GM21619 (cell line): Measurements from ENCODE around the gene NET1.
A peak's percentile ranks its signal among the peaks of the same experiment; 100 is the strongest.
"Not testable (repeated sequence)": the region's sequence is repeated elsewhere in the genome, so short reads cannot be mapped to it uniquely, and the experiment has no call there.

ENCODE experiments used
- ATAC-seq: cut with Tn5 transposase; IDR thresholded peaks from one replicate; pipeline ENCODE4 v1.9.1; 2021; ENCODE audit not compliant: unreplicated experiment

NET1 gene, protein sequence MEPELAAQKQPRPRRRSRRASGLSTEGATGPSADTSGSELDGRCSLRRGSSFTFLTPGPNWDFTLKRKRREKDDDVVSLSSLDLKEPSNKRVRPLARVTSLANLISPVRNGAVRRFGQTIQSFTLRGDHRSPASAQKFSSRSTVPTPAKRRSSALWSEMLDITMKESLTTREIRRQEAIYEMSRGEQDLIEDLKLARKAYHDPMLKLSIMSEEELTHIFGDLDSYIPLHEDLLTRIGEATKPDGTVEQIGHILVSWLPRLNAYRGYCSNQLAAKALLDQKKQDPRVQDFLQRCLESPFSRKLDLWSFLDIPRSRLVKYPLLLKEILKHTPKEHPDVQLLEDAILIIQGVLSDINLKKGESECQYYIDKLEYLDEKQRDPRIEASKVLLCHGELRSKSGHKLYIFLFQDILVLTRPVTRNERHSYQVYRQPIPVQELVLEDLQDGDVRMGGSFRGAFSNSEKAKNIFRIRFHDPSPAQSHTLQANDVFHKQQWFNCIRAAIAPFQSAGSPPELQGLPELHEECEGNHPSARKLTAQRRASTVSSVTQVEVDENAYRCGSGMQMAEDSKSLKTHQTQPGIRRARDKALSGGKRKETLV

DNA sequence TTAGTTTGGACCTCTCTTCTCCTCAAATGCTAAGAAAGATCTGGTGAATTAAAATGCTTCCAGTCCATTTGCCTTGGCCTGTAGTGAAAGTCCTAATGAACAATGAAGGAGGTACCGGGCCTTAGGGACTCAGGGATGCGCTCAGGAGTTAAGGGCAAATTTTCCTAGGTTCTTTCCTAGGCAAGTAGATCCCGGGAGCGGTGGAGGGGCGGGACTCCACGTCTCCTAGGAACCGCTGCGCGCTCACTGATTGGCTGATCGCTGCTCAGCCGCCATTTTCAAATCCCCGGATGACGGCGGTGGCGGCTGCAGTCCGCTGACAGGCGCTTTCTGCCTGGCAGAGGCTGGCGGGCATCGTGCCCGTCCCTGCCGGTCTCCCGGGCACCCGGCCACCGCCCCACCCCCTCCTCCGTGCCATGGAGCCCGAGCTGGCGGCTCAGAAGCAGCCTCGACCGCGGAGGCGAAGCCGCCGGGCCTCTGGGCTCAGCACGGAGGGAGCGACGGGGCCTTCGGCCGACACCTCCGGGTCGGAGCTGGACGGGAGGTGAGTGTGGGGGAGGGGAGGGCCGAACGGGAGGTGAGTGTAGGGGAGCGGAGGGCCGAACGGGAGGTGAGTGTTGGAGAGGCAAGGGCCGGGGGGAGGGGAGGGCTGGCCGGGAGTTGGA is at the start of gene NET1:
TSS of gene NET1 (plus strand) at position 281 of the 665 bp plus-strand sequence. CDS start at position 417, 136 bp downstream.
- peak; percentile 98 for ATAC-seq

DNA sequence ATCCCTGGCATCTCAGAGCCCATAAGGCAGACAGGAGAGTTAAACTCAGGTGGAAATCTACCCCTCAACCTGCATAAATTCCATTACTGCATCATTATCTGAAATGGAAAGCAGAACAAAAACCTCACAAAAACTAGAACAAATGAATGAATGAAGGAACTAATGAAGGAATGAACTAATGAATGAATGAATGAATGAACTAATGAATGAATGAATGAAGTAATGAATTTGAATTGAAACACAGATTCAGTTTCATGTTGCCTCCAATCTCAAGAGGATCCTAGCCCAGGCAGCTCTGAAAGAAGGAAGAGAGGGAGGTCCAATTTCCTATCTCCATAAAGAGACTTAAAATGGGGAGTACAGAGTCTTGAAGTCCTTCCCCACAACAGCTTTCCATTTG is 49.5 kb upstream of the NET1 start:
- ATAC-seq: no peak

DNA sequence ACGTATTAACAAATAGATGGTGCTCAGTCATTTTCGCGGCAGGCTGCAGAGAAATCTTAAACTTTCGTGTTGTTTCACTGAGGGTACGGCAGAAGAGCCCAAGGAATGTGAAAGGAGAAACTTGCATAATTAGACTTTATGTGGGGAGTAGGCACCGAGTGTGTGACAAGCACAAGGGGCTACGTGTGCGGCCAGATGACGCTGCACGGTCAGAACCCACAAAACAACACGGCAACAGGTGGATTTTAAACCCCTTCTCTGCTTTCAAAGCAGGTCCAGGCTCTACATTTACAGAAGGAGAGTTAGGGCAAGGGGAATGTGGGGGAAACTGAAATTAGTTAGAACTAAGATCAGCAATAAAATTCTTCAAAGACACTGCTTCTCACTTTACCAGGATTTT is 48.0 kb upstream of the NET1 start:
- ATAC-seq: no peak

DNA sequence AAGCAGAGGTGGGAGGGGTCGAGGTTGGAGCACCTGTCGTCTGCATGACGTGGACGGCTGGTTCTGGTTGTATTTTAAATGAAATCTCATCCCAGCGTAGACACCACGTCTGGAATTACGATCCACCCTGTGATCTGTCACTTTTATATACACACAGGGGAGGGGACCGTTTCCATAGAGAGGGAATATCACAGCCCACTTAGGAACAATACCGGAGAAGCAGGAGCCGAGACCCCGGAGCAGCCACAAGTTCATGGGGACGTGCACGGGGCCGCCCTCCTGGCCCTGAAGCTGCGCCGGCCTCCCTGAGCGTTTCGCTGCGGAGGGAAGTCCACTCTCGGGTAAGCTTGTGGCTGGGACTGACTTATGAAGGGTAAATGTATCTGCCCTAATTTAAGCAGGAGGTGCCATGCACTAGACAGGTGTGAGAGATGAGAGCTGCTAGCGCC is 47.4 kb upstream of the NET1 start, which contains the start of gene UCN3:
TSS of gene UCN3 (plus strand) at position 77 of the 449 bp plus-strand sequence. CDS start 8,755 bp downstream, outside the sequence.
- no peak for ATAC-seq

GRCh38 chr10:5365928-5366327 is 46.4 kb upstream of the NET1 start:
- ATAC-seq: no peak

DNA sequence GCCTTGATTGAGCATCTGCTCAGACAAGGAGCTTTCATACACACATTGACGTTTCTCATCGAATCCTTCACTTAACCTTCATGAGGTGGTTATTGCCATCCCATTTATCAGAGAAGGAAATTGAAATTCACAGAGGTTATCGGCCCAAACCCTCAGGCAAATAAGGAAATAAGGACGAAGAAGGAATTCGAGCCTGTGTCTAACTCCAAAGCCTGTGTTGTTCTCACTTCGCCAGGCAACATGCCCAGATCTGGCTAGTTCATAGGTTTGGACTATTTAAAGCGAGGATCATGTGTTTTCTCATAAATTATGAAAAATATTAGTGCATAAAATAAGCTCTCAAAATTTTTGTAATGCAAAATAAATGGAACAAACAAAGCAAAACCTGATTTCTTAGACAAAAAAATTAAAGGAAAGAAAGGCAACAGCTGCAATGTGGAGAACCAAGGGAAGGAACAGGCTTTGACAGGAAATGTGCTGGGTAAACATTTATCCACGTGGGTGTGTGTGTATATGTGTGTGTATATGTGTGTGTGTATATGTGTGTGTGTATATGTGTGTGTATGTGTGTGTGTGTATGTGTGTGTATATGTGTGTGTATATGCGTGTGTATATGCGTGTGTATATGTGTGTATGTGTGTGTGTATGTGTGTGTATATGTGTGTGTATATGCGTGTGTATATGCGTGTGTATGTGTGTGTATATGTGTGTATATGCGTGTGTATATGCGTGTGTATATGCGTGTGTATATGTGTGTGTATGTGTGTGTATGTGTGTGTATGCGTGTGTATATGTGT is 42.8 kb upstream of the NET1 start:
- no peak for ATAC-seq

- no peak for ATAC-seq
Observed at GRCh38 chr10:5370493-5371352, 41.6 kb upstream of the NET1 start.

- ATAC-seq: no peak
Observed at GRCh38 chr10:5373307-5373706, 39.0 kb upstream of the NET1 start.

DNA sequence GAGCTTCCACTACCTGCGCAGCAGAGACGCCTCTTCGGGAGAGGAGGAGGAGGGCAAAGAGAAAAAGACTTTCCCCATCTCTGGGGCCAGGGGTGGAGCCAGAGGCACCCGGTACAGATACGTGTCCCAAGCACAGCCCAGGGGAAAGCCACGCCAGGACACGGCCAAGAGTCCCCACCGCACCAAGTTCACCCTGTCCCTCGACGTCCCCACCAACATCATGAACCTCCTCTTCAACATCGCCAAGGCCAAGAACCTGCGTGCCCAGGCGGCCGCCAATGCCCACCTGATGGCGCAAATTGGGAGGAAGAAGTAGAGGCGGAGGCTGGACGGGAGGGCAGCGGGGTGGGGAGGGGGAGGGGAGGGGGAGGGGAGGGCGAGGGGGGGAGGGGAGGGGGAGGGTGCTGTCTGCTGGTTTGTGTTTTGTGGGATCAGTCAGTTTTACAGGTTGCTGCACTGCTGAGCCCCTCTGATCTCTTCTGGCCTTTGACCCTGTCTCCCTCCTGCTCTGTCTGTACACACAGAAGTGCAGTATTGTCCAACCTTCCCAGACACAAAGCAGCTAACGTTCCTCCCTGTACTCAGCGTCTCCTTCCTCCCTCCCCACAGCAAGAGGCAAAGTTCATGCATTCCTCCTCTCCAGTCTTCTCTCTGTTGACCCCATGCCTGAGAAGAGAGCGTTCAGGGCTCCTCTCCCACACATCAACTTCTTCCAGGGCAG is 38.3 kb upstream of the NET1 start:
- no peak for ATAC-seq

GRCh38 chr10:5376450-5376849 is 35.9 kb upstream of the NET1 start:
- no peak for ATAC-seq

- ATAC-seq: not testable (repeated sequence)
Observed at GRCh38 chr10:5379202-5379601, 33.2 kb upstream of the NET1 start.

- ATAC-seq: not testable (repeated sequence)
Observed at GRCh38 chr10:5380395-5380794, 32.0 kb upstream of the NET1 start.

DNA sequence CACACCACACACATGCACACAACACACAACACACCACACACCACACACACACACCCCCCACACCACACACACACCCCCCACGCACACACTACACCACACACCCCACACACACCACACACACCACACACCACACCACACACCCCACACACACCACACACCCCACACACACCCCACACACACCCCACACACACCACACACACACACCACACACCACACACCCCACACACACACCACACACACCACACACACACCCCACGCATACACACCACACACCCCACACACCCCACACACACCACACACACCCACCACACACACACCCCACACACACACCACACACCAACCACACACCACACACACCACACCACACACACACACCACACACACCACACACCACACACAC is 31.2 kb upstream of the NET1 start:
- no peak for ATAC-seq

- no peak for ATAC-seq
Observed at GRCh38 chr10:5385224-5385623, 27.1 kb upstream of the NET1 start.

GRCh38 chr10:5387169-5387568 is 25.2 kb upstream of the NET1 start:
- no peak for ATAC-seq

DNA sequence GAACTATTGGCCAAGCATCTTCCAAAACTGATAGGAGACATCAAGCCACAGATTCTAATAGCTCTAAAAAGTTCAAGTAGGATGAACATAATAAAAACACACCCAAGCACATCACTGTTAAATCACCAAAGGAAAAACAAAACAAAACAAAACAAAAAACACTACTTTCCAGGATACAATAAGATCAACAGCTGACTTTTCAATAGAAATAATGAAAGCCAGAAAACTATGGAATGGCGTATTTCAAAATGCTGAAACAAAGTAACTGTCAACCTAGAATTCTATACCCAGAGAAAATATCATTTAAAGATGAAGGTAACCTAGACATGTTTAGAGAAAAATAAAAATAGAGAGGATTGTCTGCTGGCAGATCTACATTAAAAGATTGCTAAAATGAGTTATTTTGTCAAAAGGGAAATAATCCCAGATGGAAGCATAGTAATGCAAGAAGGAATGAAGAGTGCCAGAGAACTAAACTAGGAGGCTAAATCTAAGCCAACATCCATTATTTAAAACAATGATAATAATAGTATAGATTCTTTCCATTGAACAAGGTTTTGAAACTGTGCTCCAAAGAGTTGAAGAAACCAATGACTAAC is 21.7 kb upstream of the NET1 start:
- ATAC-seq: no peak

- ATAC-seq: no peak
Observed at GRCh38 chr10:5391790-5392189, 20.6 kb upstream of the NET1 start.

- ATAC-seq: no peak
Observed at GRCh38 chr10:5393529-5393928, 18.8 kb upstream of the NET1 start.

DNA sequence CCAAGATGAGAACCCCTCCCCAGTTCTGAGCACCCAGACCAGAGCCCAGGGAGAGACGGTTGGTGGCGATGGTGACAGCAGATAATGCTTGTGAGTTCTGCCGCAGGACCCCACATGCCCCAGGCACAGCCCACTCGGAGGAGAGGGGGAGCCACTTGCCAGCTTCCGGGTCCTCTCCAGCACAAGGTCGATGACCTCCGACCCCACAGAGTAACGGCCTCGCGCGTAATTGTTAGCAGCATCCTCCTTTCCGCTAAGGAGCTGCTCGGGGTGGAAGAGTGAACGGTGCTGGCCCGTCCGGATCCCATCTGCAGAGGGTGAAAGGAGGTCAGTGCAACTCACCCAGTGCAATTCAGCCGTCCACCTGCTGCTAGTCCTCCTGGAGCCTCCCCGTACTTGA is 17.2 kb upstream of the NET1 start:
- ATAC-seq: no peak
